Ammon's horn (tissue), 1 donor: ENCODE data around the gene SLC5A9.
"Not testable (repeated sequence)": the region's sequence is repeated elsewhere in the genome, so short reads cannot be mapped to it uniquely, and the experiment has no call there.

Experiments
- DNase-seq: peaks from one replicate; pipeline ENCODE4 v3.0.0-alpha.2; 2016; ENCODE audit warnings: low spot score

The SLC5A9 gene

DNA sequence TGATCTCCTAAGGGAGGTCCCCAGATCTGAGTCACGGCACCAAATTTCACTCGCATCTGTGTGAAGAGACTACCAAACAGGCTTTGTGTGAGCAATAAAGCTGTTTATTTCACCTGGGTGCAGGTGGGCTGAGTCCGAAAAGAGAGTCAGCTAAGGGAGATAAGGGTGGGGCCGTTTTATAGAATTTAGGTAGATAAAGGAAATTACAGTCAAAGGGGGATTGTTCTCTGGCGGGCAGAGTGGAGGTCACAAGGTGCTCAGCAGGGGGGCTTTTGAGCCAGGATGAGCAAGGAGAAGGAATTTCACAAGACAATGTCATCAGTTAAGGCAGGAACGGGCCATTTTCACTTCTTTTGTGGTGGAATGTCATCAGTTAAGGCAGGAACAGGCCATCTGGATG lies 8.2 kb upstream of the SLC5A9 start:
- not testable (repeated sequence) for DNase-seq

DNA sequence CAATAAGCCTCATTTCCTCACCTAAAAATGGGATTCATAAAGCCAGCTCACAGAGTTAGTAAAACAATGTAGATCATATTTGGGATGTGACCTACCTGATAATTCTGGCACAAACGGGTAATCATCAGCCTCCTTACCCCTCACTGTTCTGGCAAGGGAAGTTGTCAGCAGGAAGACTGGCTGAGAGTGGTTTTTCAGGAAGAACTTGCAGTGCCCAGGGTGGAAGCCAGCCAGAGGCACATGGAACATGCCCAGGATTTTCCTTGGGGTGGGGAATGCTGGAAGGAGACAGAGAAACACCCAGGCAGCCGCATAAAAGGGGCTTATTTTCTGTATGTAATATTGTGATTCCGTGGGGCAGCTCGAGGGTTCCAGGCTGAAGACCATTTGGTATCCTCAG lies 7.7 kb upstream of the SLC5A9 start:
- DNase-seq: peak; percentile 23

DNA sequence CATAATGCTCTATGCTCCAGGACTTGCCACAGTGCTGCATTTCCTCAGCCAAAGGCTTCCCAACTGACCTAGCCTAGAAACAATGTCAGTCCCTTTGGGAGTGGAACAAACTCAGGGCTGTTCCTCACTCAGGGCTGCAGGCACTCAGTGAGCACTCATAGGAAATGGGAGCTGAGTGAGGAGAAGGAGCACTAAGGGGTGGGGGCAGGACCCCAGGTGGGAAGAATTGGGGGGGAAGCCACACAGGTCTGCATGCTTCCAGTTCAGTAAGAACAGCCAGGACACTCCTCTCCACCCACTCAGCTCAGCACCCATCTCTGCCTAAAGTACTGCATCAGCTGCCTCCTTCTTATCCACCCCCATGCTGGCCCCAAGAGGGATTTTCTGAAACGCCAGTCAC lies 7.3 kb upstream of the SLC5A9 start:
- DNase-seq: no peak

DNA sequence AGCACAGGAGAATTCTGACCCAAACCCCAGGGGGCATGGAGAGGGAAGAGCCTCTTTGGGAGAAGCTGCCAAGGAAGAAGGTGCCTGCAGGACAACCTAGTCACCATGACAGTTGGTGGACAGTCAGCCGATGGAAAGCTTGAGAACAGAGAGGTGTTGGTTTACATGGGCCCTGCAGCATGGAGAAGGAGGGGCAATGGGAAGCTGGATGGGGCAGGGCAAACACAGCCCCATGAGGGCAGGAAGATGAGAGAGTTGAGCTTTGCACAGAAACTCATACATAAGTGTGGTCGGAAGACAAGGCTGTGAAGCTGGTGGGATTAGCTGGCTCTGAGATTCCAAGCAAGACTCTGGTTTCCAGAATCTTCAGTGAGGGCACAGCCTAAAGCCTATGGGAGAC lies 6.6 kb upstream of the SLC5A9 start:
- no peak for DNase-seq

DNA sequence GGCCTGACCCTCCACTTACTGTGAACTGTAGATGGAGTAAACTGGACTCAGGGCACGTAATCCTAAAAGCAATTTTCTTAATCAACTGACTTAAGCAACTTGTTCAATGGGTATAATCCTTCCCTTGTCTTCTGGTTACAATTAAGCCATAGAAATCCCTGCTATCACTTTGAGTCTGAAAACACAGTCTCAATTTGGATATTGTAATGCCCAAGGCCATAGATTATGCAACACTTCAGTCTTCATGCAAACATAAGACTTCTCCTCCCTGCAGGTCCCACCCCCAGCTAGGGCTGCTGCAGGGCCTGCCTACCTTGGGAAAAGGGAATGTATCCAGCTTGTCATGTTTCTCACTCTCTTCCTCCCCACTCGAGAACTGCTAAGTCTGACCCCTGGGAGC lies 6.2 kb upstream of the SLC5A9 start:
- no peak for DNase-seq

DNA sequence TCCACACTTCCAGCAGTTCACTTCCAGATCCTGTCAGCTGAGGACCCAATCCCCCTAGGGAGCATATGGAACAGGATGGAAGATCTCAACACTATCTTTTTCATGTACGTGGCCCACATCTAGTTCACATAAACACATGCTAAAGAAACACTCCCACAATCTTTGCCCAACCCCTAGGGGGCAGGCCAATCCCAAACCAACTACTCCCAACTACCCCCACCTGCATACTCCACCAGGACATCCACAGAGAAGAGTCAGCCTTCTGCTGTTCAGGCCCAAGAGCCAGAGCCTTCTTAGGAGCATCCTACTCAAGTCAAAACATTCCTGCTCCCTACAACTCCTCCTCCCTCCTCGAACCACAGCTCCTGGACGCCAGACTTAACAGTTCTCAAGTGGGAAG lies 5.6 kb upstream of the SLC5A9 start:
- DNase-seq: no peak

DNA sequence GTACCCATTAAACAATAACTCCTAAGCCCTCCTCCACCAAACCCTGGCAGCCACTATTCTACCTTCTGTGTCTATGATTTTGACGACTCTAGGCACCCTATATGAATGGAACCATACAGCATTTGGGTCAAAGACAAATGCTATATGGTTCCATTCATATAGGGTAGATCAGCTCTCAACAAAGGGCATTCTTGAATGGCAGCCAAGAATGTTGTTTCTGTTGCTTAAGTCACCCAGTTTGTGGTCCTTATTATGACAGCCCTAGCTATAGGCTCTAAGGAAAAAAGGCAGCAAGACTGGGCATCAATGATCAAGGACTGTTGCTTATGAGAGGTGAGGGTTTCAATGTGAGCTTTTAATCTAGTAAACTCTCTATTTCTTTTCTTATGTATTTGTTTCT lies 4.7 kb upstream of the SLC5A9 start:
- DNase-seq: no peak

DNA sequence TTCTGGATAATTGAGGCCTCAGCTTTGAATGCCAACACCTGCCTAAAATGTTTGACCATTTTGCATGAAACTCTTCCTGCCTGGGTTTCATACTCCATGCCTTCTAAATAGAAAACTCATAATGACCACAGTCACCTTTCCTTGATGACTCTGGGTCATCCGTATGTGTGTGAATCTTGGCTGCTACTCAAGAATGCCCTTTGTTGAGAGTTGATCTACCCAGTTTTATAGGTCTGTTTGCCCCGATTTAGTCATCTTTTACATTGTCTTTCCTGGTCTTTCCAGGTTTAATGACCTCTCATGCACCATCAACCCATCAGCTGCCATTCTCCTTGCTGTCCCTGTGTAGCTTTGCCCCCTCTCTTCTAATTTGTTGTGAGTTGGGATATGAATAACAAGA lies 2.7 kb upstream of the SLC5A9 start:
- no peak for DNase-seq

DNA sequence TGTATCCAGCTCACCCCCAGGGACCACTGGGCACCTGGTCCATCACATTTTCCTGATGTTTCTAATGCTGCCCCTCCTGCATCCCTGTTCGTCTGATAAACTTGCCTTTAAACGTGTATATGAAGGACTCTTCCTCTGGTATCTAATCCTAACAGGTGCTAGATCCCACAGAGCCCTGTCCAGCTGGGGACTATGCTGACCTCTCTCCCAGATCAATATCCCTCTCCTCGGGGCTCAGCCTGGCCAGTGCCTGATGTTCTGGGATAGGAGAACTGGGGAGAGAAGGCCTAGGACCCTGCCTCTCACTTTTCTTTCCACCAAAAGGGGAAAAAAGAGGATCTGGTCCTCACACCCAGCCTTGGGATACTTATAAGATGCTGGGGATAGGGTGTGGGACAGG lies 1.4 kb upstream of the SLC5A9 start:
- DNase-seq: no peak

DNA sequence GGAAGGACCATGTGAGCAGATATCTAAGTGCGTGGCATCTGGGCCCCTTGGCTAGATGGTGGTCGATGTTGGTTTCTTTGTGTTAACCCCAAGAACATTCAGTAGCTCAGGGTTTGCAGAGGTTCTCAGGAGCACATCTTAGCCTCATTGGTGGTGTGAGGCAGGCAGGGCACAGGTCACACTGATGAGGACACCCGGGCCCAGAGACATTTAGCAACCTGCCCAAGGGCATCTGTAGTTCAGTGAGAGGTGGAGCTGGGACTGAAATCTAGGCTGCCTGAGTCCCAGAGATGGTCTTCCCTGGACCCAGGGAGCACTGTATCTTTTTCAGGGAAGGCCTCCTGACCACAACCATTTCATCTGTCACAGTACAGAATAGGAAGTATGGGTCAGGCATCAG lies 859 bp upstream of the SLC5A9 start:
- no peak for DNase-seq

DNA sequence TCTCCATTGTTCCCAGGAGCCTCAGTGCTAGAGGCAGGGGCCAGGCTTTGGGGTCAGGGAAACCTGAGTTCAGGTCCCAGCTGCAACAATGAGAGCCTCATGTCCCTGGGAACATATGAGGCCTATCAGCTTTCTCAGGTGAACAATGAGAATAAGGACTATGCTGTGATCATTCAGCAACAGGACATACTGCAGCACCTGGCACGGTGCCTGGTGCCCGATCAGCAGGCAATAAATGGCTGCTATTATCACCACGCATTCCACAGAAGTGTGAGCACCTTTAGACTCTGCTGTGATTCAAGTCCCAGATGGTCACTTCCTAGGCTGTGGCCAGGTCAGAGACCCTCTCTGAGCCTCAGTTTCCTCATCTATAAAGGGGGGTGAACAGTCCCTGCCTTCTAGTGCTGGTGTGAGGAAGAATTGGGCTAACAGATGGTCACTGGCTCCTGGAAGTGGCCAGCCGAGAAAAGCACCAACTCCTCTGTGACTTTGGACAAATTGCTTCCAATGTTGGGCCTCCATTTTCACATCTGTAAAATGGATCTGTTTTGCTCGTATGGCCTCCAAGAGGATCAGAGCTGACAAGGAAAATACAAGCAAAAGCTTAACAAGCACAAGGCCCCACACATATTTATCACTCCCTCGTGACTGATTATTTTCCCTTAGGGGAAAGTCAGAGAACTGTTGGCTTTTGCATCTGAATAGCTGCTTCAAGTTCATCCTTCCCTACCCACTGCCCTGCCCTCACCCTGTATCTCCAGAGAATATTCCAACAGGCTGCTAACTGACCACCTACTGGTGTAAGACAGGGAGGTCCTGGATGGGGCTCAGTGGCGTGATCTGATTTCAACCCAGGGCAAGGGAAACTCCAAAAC lies 1.1 kb downstream of the SLC5A9 start:
- no peak for DNase-seq

DNA sequence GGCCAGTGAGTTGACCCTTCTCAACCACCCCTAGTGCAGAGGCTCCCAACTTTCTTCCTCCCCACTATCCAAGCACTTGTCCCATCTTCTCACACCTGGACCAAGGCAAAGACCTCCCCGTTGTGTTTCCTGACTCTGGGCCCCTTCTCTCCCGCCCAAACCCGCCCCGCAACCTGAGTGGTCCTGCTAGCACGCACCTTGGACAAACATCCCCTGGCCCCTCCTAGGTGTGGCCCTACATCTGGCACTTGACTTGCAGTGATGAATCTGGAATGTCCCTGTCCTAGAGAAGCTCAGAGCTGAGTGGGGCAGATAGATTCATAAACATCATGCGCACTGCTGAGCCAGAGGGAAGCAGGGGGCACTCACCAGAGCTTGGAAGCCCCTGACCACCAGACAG lies 2.3 kb downstream of the SLC5A9 start:
- no peak for DNase-seq

DNA sequence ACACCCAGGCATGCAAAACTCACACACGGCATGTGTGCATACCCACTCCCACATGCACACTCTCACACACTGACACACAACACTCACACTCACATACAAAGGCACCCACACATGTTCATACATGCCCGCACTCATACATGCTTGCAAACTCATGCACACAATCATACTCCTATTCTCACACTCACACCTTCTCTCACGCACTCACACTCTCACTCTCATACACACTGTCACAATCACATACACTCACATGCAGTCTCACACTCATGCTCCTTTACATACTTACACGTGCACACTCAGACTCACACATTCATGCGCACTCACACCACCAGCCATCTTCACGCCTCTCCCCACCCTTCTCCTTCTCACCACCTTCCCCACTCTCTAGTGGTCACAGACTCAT lies 3.1 kb downstream of the SLC5A9 start:
- DNase-seq: no peak

DNA sequence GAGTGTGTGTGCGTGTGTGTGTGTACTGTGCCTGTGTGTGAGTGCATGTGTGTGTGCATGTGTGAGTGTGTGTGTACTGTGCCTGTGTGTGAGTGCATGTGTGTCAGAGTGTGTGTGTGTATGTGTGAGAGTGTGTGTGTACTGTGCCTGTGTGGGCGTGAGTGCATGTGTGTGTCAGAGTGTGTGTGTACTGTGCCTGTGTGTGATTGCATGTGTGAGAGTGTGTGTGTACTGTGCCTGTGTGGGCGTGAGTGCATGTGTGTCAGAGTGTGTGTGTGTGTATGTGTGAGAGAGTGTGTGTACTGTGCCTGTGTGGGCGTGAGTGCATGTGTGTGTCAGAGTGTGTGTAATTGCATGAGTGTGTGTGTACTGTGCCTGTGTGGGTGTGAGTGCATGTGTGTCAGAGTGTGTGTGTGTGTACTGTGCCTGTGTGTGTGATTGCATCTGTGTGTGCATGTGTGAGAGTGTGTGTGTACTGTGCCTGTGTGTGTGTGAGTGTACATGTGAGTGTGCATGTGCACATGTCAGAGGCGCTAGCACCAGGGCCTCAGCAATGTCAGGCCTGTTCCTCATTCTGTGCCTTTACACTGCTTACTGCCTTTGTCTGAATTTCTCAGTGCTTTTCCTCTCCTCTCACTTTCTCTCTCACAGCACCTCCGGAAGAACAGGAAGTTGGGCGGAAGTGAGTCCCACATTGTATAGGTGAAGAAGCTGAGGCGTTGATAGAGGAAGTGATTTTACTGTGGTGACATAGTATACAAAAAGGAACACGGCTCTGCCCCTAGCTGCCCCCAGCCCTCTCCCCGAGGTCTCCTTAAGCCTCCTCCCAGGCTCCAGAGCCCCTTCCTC lies 4.9 kb downstream of the SLC5A9 start:
- no peak for DNase-seq

DNA sequence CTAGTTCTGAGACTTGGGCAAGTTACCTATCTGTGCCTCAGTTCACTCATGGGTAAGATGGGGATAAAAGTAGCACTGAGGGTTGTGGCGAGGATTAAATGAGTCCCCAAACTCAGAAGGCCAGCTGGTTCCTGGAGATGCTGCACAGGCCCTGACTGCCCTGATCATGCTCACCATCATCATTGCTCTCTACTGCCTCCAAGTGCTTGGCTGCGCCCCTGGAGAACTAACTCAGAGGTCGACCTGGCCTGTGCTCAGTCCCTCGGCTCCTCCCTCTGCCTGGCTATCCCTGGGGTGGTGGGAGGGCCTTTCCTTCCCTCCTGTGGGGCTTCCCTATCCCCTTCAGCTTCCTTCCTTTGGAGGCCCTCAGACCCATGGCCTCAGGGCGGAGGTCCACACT lies 5.6 kb downstream of the SLC5A9 start:
- DNase-seq: no peak

DNA sequence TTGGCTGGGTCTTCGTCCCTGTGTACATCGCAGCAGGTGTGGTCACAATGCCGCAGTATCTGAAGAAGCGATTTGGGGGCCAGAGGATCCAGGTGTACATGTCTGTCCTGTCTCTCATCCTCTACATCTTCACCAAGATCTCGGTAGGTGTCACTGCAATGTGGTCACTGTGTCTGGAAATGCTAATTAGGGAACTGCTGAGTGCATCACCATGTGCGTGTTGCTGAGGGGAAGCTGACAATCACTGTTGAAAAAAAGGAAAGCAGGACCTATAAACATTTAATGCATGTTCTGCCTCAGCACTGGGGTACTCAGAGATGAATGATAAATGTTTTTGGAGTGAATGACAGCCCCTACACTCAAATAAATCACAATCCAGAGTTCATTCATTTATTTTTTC lies 6.8 kb downstream of the SLC5A9 start:
- no peak for DNase-seq

DNA sequence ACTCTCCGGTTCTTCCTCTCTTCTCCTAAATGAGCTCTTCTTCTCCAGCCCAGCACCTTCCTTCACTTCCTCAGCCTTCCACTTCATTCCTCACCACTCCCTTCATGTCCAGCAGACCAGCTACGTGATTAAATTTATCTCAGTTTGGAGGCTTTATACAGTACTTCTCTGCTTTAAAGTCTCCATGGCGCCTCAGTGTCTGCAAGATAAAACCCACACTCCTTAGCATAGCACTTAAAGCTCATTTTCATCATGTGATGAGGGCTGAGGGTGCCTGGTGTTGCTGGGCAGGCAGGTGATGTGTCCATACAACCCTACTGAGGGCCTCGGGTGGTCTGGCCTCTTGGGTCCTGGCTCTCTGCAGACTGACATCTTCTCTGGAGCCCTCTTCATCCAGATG lies 7.7 kb downstream of the SLC5A9 start:
- DNase-seq: no peak

DNA sequence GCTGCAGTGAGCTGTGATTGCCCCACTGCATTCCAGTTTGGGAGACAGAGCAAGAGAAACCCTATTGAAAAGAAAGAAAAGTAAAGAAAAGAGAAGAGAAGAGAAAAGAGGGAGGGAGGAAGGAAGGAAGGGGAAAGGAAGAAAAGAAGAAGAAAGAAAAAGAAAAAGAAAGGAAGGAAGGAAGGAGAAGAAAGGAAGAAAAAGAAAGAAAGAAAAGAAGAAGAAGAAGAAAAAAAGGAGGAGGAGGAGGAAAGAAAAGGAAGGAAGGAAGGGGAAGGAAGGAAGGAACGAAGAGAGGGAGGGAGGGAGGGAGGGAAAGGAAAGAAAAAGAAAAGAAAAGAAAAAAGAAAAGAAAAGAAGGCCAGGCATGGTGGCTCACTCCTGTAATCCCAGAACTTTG lies 10.2 kb downstream of the SLC5A9 start:
- DNase-seq: no peak

DNA sequence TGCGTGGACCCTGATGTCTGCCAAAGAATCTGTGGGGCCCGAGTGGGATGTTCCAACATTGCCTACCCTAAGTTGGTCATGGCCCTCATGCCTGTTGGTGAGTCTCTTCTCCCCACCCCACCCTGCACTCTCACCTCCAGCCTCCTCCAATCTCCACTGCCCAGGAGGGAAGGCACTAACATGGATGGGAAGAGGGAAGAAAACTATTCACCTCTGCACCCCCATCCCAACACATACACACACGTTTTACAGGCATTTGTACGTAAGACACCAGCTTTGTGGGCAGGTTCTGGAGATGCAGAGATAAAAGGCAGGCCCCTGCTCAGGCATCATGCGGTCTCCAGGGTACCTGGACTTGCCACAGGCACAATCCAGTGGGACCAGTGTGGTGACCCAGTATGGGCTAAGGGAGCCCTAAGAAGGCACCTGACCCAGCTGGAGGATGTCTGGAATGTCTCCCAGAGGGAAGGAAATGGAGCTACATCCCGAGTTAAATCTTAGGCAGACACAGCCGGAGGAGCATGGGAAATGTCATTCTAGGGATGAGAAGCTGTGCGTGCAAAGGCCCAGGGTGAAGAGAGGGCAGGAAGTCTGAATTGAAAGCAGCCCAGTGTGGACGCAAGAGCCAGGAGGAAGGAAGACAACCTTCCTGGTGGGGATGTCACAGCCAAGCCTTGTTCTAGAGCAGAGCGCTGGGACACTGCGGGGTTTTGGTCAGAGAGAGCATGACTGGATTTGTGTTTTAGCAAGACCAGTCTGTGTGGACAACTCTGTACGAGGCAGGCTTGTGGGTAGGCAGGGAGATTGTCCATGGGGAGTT lies 11.4 kb downstream of the SLC5A9 start:
- DNase-seq: no peak

DNA sequence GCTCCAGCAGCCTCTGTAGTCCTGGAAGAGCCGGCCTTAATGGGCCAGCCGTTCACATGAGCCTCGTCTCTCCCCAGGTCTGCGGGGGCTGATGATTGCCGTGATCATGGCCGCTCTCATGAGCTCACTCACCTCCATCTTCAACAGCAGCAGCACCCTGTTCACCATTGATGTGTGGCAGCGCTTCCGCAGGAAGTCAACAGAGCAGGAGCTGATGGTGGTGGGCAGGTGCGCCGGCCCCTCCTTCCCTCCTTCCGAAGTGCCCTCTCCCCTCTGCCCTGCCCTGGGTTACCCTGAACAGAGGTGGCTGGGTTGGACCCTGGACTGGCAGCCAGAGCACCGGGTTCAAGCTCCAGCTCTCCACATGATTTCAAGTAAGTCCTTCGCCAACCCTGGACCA lies 13.1 kb downstream of the SLC5A9 start:
- DNase-seq: no peak

DNA sequence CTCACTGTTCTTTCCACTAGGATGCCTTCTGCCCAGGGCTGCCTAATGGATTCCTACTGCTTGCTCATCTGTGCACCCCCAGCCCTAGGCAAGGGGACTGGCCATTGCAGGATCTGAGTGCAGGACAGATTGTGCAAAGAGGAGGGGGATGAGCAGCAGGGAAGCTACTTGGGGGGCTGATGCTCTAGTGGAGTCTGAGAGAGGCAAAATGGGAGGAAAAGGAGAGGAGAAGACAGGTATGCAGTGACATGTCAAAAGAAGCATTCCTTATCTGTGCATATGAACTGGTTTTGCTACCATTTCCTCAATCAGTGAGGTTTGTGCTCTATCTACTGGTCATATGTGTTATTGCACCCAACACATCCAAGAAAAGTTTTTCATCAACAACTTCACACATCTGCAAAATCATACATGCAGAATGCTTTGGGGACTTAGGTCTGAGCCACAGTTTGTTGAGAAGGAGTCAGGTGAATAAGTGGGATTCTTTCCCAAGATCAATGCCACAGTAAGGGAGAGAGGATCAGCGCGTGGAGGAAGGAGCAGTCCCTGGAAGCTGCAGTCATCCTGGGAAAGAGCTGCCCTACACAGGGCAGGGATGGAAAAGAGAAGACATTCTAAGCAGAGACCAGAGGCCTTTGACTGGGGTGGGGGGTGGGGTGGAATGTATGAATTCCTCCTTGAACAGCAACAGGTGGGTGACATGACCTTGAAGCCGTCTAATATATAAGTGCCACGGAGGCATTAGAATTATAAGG lies 14.4 kb downstream of the SLC5A9 start:
- DNase-seq: peak; percentile 65
